Measurements from ENCODE around the gene CMIP.

CMIP gene

GRCh38 chr16:81707411-81708265 is 263.0 kb downstream of the CMIP start:
- peaks cover 64% of the 10 kb centered on the region for H3K36me3 ChIP-seq (ENCODE audit: insufficient read depth, low read length)
- no peak overlapping the region for H3K27ac ChIP-seq (ENCODE audit: low read length)
- no peak overlapping the region for H3K4me3 ChIP-seq (ENCODE audit: low read depth in 1 of 2, low read length in 2 of 2)
- no peaks in the 10 kb centered on the region for H3K9me3 ChIP-seq (ENCODE audit: insufficient read depth, low read length, severe bottlenecking)
- no peaks in the 10 kb centered on the region for H3K27me3 ChIP-seq (ENCODE audit: insufficient read depth, low read length, poor library complexity)
- ATAC-seq (ENCODE audit: insufficient read depth, low read depth) (no peak), DNase-seq (no peak)
- no peak overlapping the region for H2AFZ ChIP-seq (ENCODE audit: low read depth, low read length)
- no peak overlapping the region for H3K4me2 ChIP-seq (ENCODE audit: insufficient read depth, low read length)
- no peaks in the 10 kb centered on the region for H3K4me1 ChIP-seq (ENCODE audit: insufficient read depth, low read length)
- TF ChIP-seq EZH2 (IDR thresholded peaks at IDR 0.05; ENCODE audit: borderline replicate concordance, low read depth, low read length, severe bottlenecking) (no peak), CTCF (IDR thresholded peaks at IDR 0.05; ENCODE audit: borderline replicate concordance, extremely low read depth, low read length, poor library complexity, severe bottlenecking) (no peak)
- no peaks in the 10 kb centered on the region for H3K79me2 ChIP-seq (ENCODE audit: insufficient read depth, low read length)
- H3K9ac ChIP-seq (ENCODE audit: low read depth, low read length) = no peak overlapping the region
- peaks cover 5% of the 10 kb centered on the region; the same call in 1 of the 2 replicates for H4K20me1 ChIP-seq (ENCODE audit: insufficient read depth, low read length)

GRCh38 chr16:81708266-81709015 is 263.8 kb downstream of the CMIP start:
- H3K4me2 ChIP-seq (ENCODE audit: insufficient read depth, low read length) = no peak overlapping the region
- TF ChIP-seq EZH2 (IDR thresholded peaks at IDR 0.05; ENCODE audit: borderline replicate concordance, low read depth, low read length, severe bottlenecking) = no peak
- TF ChIP-seq CTCF (IDR thresholded peaks at IDR 0.05; ENCODE audit: borderline replicate concordance, extremely low read depth, low read length, poor library complexity, severe bottlenecking) = no peak
- DNase-seq (no peak), ATAC-seq (ENCODE audit: insufficient read depth, low read depth) (no peak)
- peaks cover 5% of the 10 kb centered on the region; the same call in 1 of the 2 replicates for H4K20me1 ChIP-seq (ENCODE audit: insufficient read depth, low read length)
- H2AFZ ChIP-seq (ENCODE audit: low read depth, low read length) = no peak overlapping the region
- H3K79me2 ChIP-seq (ENCODE audit: insufficient read depth, low read length) = no peaks in the 10 kb centered on the region
- H3K4me3 ChIP-seq (ENCODE audit: low read depth in 1 of 2, low read length in 2 of 2) = no peak overlapping the region
- no peaks in the 10 kb centered on the region for H3K9me3 ChIP-seq (ENCODE audit: insufficient read depth, low read length, severe bottlenecking)
- H3K4me1 ChIP-seq (ENCODE audit: insufficient read depth, low read length) = no peaks in the 10 kb centered on the region
- H3K27ac ChIP-seq (ENCODE audit: low read length) = no peak overlapping the region
- H3K36me3 ChIP-seq (ENCODE audit: insufficient read depth, low read length) = peaks cover 56% of the 10 kb centered on the region
- H3K9ac ChIP-seq (ENCODE audit: low read depth, low read length) = no peak overlapping the region
- no peaks in the 10 kb centered on the region for H3K27me3 ChIP-seq (ENCODE audit: insufficient read depth, low read length, poor library complexity)

- Histone ChIP-seq H3K4me1 (ENCODE audit: insufficient read depth, low read length) (no peaks in the 10 kb centered on the region), H3K79me2 (ENCODE audit: insufficient read depth, low read length) (no peaks in the 10 kb centered on the region), H3K4me3 (ENCODE audit: low read depth in 1 of 2, low read length in 2 of 2) (no peak overlapping the region), H3K36me3 (ENCODE audit: insufficient read depth, low read length) (peaks cover 52% of the 10 kb centered on the region), H3K4me2 (ENCODE audit: insufficient read depth, low read length) (no peak overlapping the region), H3K27me3 (ENCODE audit: insufficient read depth, low read length, poor library complexity) (no peaks in the 10 kb centered on the region), H4K20me1 (ENCODE audit: insufficient read depth, low read length) (peaks cover 5% of the 10 kb centered on the region; the same call in 1 of the 2 replicates), H3K9ac (ENCODE audit: low read depth, low read length) (no peak overlapping the region), H3K9me3 (ENCODE audit: insufficient read depth, low read length, severe bottlenecking) (no peaks in the 10 kb centered on the region), H2AFZ (ENCODE audit: low read depth, low read length) (no peak overlapping the region), H3K27ac (ENCODE audit: low read length) (no peak overlapping the region)
- no peak for DNase-seq
- ATAC-seq (ENCODE audit: insufficient read depth, low read depth) = no peak
- TF ChIP-seq EZH2 (IDR thresholded peaks at IDR 0.05; ENCODE audit: borderline replicate concordance, low read depth, low read length, severe bottlenecking) (no peak), CTCF (IDR thresholded peaks at IDR 0.05; ENCODE audit: borderline replicate concordance, extremely low read depth, low read length, poor library complexity, severe bottlenecking) (no peak)
Observed at GRCh38 chr16:81709016-81709900, 264.6 kb downstream of the CMIP start.
